T47D (cell line): Measurements from ENCODE around the gene MBNL1.
"Not testable (repeated sequence)": the region's sequence is repeated elsewhere in the genome, so short reads cannot be mapped to it uniquely, and the experiment has no call there.

Source experiments
- DNase-seq, 2 experiments: peaks; one replicate each; pipeline versions ENCODE4 v3.0.0 to v3.0.0-alpha.2; 2011 to 2012; ENCODE audit warnings: low read depth in 1 of 2, low spot score in 1 of 2
- JUND ChIP-seq: IDR thresholded peaks from 2 replicates; pipeline ENCODE4 v1.6.1; 2012; ENCODE audit warnings: low read depth
- in situ Hi-C: cut with HindIII; loops from 2 replicates; pipeline ENCODE4 v1.10.0; 2016; ENCODE audit warnings: low sequenced_read_pairs, low pct_unique_long_range_greater_than_20kb

MBNL1 gene

DNA sequence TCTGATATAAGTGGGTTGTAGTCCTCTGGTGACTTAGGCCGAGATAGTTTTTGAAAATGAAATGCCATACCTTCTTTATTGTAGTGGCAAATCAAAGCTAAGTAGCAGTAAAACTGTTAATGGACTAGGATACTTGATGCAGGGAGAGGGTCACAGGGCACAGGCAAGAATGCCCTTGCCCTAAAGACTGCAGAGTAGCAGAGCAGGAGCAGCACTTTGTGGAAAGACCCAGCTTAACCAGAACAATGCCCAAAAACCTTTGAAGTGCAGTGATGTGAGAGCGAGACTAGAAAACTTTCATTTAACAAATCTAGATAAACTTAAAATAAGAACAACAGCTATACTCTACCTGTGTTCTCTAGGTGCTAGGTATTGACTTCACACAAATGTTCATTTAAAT, 121.9 kb downstream of the MBNL1 start:
- no peak for DNase-seq
- in situ Hi-C loops, result no loop called here
- no peak for TF ChIP-seq JUND

DNA sequence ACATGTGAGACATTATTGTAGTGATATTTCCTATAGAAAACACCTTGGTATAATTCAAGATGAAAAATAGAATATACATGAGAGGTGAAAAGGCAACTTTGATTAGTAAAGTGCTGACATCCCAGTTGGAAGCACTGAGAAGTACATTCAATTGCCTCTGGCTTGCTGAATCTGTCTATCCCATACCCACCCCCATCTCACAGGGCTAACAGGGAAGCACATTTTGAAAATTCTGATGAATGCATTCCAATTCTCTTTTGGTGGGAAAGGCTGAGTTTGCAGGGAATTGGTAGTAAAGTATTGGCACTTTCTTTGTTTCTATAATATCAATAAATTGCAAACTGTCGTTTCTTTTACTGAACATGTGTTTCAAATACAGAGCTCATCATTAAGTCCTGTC, 122.9 kb downstream of the MBNL1 start:
- in situ Hi-C loops, result no loop called here

DNA sequence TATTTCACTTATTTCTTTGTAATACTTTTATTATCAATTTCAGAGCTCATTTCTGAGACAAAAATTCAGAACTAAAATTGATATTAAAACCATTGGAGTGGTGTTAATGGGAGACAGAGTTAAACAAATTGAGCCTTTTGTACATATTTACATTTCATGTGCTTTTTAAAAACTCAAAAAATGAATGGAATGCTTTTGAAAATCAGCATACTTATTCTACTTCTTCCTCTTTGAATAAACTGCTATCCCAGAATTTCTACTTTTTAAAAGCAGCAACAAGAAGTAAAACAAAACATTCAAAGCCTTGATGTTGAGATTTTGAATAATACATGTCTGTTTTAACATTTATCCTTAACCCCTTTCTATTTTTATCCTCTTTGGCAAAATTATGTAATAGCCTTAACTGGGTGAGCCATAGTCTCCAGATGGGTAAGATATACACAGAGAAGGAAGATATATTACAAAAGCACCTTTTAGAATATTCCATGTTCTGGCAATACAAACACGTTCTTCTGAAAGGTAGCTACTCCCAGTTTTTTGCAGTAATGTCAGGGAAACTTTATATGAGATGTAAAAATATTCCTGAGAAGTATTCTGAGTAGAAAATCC, 123.6 kb downstream of the MBNL1 start:
- no peak for TF ChIP-seq JUND
- no peak for DNase-seq
- in situ Hi-C loops, result no loop called here

More for the DNA sequence above, 122.9 kb downstream of the MBNL1 start:
- no peak for TF ChIP-seq JUND
- no peak for DNase-seq

DNA sequence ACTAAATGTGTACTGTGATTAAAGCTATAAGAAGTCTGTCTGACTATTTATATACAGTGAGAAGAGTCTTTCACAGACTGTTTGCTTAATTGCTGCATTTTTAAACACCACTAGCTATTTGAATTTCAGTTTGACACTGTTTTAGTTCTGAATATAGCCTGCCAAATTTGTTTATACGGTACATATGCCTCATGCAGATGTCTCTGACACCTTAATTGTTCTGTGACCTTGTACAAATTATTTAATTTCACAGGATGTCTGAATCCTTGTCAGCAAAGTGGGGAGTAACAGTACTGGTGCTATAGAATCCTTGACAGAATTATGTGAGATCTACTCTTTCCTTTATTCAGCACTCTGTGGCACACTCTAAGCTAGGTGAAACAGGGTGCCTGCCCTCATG, 125.5 kb downstream of the MBNL1 start:
- no peak for TF ChIP-seq JUND
- in situ Hi-C loops, result no loop called here
- no peak for DNase-seq

DNA sequence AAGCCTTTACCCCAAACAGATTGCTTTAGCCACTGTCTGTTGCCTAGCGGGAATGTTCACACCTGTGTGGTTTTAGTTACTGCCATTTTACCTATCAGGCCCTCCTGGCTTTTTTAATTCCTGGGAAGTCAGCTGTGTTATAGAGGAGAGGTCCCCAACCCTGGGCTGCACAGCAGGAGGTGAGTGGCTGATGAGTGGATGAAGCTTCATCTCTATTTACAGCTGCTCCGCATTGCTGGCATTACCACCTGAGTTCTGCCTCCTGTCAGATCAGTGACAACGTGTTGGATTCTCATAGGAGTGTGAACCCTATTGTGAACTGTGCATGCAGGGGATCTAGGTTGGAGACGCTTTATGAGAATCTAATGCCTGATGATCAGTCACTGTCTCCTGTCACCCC, 127.0 kb downstream of the MBNL1 start:
- no peak for TF ChIP-seq JUND
- no peak for DNase-seq
- in situ Hi-C loops, result no loop called here

DNA sequence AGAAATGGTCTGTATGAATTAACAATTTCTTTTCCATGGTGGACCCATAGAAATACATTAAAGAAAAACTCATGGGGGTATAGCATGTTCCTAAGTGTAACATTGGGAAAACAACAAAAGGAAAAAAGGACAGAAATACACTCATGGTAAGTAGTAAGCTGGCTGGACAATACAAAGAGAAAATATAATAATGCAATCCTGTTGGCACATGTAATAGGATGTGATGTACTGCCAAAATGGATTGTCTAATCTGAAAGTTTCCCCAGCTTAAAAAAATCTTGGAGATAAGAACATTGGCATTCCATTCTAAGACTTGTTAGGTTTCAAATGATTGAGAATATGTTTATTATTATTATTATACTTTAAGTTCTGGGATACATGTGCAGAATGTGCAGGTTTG, 128.1 kb downstream of the MBNL1 start:
- no peak for TF ChIP-seq JUND
- in situ Hi-C loops, result no loop called here
- no peak for DNase-seq

DNA sequence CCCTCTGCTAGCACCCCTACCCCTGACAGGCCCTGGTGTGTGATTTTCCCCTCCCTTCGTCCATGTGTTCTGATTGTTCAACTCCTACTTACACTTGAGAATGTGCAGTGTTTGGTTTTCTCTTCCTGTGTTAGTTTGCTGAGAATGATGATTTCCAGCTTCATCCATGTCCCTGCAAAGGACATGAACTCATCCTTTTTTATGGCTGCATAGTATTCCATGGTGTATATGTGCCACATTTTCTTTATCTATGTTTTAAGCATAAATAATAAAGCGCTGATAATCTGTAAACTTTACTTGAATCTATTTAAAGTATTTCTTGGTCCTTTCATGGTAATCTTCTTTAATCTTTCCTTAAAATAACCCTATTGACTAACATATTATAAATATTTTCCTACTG, 128.6 kb downstream of the MBNL1 start:
- in situ Hi-C loops, DNase-seq: not testable (repeated sequence)

DNA sequence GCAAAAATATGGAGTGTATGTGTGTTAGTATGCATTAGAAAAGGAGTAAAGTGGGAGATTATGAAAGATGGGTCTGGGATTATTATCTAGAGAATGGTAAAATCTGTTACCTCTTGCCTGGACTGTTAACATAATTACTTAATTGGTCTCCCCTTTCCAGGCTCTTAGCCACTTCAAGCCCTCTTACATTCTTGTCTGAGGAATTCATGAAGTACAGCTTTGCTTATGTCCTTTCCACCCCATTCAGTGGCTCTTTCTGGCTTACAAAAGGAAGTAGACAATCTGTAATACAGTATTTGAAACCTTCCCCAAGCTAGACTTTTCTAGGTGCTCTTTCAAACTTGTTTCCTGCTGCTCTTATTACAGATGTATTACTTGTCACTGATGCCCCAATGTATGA, 129.8 kb downstream of the MBNL1 start:
- no peak for TF ChIP-seq JUND
- DNase-seq, result no peak
- in situ Hi-C loops, result no loop called here

DNA sequence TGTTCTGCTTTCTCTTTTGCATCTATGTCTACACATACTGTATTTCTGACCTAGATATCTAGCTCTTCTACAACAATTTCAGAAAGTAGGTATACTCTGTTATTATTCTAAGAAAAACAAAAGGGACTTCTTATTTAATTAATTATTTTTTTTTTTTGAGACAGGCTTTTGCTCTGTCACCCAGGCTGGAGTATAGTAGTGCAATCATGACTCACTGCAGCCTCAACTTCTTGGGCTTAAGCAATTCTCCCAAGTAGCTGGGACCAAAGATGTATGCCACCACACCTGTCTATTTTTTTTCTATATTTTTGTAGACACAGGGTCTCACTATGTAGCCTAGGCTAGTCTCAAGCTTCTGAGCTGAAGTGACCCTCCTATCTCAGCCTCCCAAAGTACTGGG, 130.6 kb downstream of the MBNL1 start:
- in situ Hi-C loops, result no loop called here
- no peak for TF ChIP-seq JUND

DNA sequence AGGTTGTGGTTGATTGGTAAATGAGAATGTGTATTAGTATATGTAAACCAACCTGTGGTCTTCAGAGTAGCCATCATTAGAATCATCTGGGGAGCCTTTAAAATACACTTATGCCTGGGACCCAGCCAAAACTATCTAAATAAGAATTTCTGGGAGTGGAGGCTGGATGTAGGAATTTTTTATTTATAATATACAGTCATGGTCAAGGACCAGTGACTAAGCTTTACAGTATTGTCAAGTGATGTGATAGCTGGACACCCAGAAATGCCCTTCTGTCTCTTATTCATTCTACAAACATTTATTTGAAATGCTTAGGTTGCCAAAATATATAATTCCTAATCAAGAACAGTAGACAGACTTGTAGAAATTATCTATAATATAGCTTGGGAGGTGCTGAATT, 132.2 kb downstream of the MBNL1 start:
- TF ChIP-seq JUND, result no peak
- in situ Hi-C loops, result no loop called here
- no peak for DNase-seq

More for the DNA sequence above, 130.6 kb downstream of the MBNL1 start:
- DNase-seq, result no peak

DNA sequence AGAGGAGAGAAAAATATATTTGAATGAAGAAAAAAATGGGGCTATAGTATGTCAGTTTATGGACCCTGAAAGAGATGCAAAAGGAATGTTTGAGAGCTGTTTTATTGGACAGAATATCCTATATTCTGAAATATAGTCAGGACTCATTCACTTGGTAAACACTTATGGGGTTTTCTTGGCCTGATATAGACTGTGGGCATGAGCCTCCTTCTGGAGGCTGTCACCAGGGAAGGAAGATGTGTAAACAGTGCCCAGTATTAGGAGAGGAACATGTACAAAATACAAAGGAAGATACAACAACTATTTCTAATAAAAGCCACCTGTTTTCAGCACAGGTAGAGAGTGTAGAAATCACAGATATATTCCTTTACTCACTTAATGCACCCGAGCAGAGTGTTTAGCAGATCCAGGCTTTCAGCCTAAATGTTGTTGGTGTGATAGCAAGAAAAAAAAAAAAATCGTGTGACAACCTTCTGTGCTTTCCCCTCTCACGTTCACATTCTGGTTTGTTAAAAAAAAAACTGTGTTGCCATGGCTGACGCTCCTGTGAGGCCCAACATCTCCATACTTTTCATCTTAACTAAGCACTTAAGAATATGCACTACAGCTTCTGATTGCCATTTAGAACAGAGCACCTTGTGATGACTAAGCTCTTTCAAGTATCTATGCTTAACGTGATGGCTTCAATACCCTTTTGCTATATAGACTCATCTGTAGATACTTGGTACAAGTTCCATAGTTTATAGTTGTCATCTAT, 134.1 kb downstream of the MBNL1 start:
- TF ChIP-seq JUND, result no peak
- in situ Hi-C loops, result no loop called here
- no peak for DNase-seq

DNA sequence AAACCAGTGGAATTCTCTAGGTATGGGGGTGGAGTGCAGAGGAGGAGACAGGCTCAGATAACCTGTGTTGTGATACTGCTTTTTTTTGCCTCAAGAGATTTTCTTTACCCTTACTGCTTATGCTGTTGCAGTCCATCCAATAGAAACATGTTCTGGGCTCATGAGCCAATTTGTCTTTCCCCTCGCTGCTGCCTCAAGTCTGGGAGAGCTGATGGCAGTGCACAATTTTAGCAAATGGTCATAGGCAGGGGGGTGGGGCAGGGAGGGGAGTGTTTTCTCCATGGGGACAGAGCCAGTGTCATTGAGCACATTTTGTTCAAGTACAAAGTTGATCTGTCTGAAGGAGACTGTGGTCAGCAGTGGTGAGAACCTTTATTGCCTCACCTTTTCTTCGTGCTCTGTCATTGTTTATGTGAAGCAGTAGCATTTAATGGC, 134.9 kb downstream of the MBNL1 start:
- no peak for DNase-seq
- no peak for TF ChIP-seq JUND
- in situ Hi-C loops, result no loop called here

DNA sequence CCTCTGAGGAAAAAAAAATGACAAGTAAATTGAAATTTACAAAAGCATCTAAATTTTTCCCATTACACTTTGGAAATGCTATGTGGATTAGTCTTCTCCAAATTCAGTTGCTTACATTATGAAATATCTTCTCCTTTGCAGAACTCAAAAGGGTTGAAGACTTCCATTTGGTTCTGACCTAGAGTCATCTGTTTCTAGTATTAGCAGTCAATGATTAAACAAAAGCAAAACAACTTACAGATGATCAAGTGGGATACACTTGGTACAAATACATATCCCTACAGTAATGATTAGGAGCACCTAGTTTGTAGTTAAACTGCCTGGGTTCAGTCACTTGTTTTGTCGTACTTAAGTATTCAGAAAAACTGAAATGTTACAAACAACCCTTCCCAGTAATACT, 136.2 kb downstream of the MBNL1 start:
- TF ChIP-seq JUND, result no peak
- no peak for DNase-seq
- in situ Hi-C loops, result no loop called here
